Measurements from ENCODE around the gene LCT. TPM values are rescaled to one million over a fixed set of nuclear protein-coding genes. Genes with fewer than 3 reads are reported as not detected.
A peak's percentile ranks its signal among the peaks of the same experiment; 100 is the strongest.

LCT gene
- total RNA-seq, 1 donor from 2014 or later = 2.8 TPM

- no peak for DNase-seq (ENCODE audit: extremely low spot score, unreplicated experiment)
- H3K36me3 Mint-ChIP-seq = peaks cover 31% of the 10 kb centered on the region
- H3K9me3 Mint-ChIP-seq = no peaks in the 10 kb centered on the region
- no peaks in the 10 kb centered on the region for H3K27me3 Mint-ChIP-seq
- H3K4me3 Mint-ChIP-seq = no peak overlapping the region
- TF ChIP-seq, protein P1, sequence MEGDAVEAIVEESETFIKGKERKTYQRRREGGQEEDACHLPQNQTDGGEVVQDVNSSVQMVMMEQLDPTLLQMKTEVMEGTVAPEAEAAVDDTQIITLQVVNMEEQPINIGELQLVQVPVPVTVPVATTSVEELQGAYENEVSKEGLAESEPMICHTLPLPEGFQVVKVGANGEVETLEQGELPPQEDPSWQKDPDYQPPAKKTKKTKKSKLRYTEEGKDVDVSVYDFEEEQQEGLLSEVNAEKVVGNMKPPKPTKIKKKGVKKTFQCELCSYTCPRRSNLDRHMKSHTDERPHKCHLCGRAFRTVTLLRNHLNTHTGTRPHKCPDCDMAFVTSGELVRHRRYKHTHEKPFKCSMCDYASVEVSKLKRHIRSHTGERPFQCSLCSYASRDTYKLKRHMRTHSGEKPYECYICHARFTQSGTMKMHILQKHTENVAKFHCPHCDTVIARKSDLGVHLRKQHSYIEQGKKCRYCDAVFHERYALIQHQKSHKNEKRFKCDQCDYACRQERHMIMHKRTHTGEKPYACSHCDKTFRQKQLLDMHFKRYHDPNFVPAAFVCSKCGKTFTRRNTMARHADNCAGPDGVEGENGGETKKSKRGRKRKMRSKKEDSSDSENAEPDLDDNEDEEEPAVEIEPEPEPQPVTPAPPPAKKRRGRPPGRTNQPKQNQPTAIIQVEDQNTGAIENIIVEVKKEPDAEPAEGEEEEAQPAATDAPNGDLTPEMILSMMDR (conservative IDR thresholded peaks at IDR 0.05) = no peak
- peaks cover 10% of the 10 kb centered on the region for H3K4me1 Mint-ChIP-seq (ENCODE audit: unreplicated experiment)
- H3K27ac Mint-ChIP-seq = no peak overlapping the region
These were observed 6.7 kb upstream of the LCT start for GRCh38 chr2:135843671-135844070.

DNA sequence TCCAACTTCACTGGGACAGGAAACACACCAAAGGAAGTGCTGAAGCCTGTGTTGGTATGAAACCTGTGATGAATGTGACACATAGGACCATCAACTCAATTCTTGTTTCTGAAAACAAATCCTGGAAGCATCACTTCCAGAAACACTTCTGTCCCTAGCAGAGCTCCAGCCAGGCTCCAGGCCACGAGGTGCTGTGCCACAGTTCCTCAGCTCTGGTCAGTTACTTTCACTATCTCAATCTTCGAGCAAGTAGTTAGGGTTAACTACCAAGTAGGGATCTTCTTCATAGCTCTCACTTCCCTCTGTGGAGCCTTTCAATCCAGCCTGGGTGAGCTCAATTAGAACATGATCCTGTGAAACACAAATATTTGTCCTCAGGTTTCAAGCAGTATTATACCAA lies 3.6 kb upstream of the LCT start:
- H3K9me3 Mint-ChIP-seq = peaks cover 4% of the 10 kb centered on the region
- TF ChIP-seq, protein P1 (conservative IDR thresholded peaks at IDR 0.05) = no peak
- H3K4me1 Mint-ChIP-seq (ENCODE audit: unreplicated experiment) = peaks cover 10% of the 10 kb centered on the region
- DNase-seq (ENCODE audit: extremely low spot score, unreplicated experiment) = no peak
- no peaks in the 10 kb centered on the region for H3K27me3 Mint-ChIP-seq
- H3K36me3 Mint-ChIP-seq = peaks cover 28% of the 10 kb centered on the region
- no peak overlapping the region for H3K4me3 Mint-ChIP-seq
- H3K27ac Mint-ChIP-seq = no peak overlapping the region

DNA sequence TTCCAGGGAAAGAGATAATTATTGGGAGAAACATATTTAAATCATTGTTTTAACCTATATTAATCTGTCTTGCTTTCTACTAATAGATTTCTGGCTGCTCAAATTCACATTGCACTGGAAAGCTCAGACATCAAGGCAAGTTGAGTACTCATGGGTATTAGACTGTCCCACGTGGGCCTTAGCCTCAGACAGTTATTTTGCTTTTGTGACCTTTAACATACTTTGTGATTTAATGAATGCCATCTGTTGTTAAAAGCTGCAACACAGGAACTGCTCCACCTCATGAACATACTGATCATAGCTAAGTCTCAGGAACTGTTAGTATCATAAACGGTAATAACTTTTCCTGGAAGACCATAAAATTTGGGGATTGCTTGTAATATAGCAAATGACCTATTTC lies 2.7 kb upstream of the LCT start:
- TF ChIP-seq, protein P1 (conservative IDR thresholded peaks at IDR 0.05) = no peak
- Mint-ChIP-seq H3K36me3 (peaks cover 28% of the 10 kb centered on the region), H3K4me3 (peak overlapping the region; percentile 20), H3K4me1 (ENCODE audit: unreplicated experiment) (peaks cover 10% of the 10 kb centered on the region), H3K27me3 (no peaks in the 10 kb centered on the region), H3K9me3 (peaks cover 4% of the 10 kb centered on the region), H3K27ac (no peak overlapping the region)
- no peak for DNase-seq (ENCODE audit: extremely low spot score, unreplicated experiment)

GRCh38 chr2:135838502-135838901 lies 1.5 kb upstream of the LCT start:
- no peak overlapping the region for H3K27ac Mint-ChIP-seq
- H3K36me3 Mint-ChIP-seq = peaks cover 16% of the 10 kb centered on the region
- TF ChIP-seq, protein P1 (conservative IDR thresholded peaks at IDR 0.05) = no peak
- H3K27me3 Mint-ChIP-seq = no peaks in the 10 kb centered on the region
- DNase-seq (ENCODE audit: extremely low spot score, unreplicated experiment) = no peak
- H3K9me3 Mint-ChIP-seq = peaks cover 4% of the 10 kb centered on the region
- no peak overlapping the region for H3K4me3 Mint-ChIP-seq
- H3K4me1 Mint-ChIP-seq (ENCODE audit: unreplicated experiment) = peaks cover 10% of the 10 kb centered on the region

DNA sequence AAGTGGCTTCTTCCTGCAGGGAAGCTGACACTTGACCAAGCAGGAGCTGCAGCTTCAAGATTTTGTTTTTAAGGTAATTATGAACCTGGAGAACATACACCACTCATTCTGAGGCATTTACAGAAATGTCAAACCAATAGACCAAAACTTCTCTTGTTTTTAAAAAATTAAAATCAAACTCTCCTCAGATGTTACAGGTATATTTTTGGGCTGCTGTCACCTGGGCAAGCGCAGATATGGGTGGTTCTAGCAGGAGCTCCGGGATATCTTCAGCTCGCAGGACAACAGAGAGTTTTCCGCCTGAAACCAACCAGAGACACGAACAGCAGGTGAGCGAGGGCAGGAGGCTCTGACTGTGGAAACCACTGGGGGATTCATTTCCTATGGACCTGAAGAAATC lies 4.1 kb downstream of the LCT start:
- Mint-ChIP-seq H3K36me3 (peaks cover 5% of the 10 kb centered on the region), H3K27me3 (no peaks in the 10 kb centered on the region), H3K27ac (no peak overlapping the region), H3K9me3 (peaks cover 4% of the 10 kb centered on the region), H3K4me3 (no peak overlapping the region), H3K4me1 (ENCODE audit: unreplicated experiment) (peaks cover 9% of the 10 kb centered on the region)
- DNase-seq (ENCODE audit: extremely low spot score, unreplicated experiment) = no peak
- TF ChIP-seq, protein P1 (conservative IDR thresholded peaks at IDR 0.05) = no peak
